ENCODE measurements around the gene ME2. TPM values are rescaled to one million over a fixed set of nuclear protein-coding genes. Genes with fewer than 3 reads are reported as not detected.

Gene ME2
- total and polyA plus RNA-seq, 2 of the 8 experiments (the other 6 are each of a cell fraction or from before 2014, with no cell fraction given): 54.7 to 66.9 TPM

GRCh38 chr18:50848991-50849390 is 29.9 kb upstream of the ME2 start:
- H3K4me3 ChIP-seq (ENCODE audit: extremely low read depth in 1 of 4, insufficient read depth in 2 of 4, low read depth in 3 of 4, low read length in 4 of 4): no peak overlapping the region
- H3K56ac ChIP-seq (replicated peaks; ENCODE audit: insufficient read length, low read depth, low read length): no peak overlapping the region
- no peak overlapping the region for H2AK5ac ChIP-seq (ENCODE audit: low read depth, low read length)
- no peaks in the 10 kb centered on the region for H3K27me3 ChIP-seq (replicated peaks in 1 of 4; ENCODE audit: control insufficient read depth in 3 of 4, extremely low read depth in 1 of 4, insufficient read depth in 3 of 4, low read length in 3 of 4)
- H2AFZ ChIP-seq (ENCODE audit: low read length): no peak overlapping the region
- H3K4ac ChIP-seq (replicated peaks; ENCODE audit: insufficient read length, low read depth, low read length): no peak overlapping the region
- H3K9me3 ChIP-seq (ENCODE audit: insufficient read depth in 2 of 2, low read depth in 1 of 2, low read length in 1 of 2): no peaks in the 10 kb centered on the region
- H3K79me1 ChIP-seq (ENCODE audit: low read depth, low read length): no peaks in the 10 kb centered on the region
- H3K36me3 ChIP-seq (ENCODE audit: control insufficient read depth in 2 of 4, insufficient read depth in 4 of 4, low read length in 3 of 4): no peaks in the 10 kb centered on the region
- H3K23me2 ChIP-seq (ENCODE audit: low read depth, low read length): no peaks in the 10 kb centered on the region
- H3K14ac ChIP-seq (ENCODE audit: insufficient read length): no peak overlapping the region
- H3K4me1 ChIP-seq (replicated peaks in 1 of 4; ENCODE audit: control insufficient read depth in 3 of 4, insufficient read depth in 4 of 4, low read length in 3 of 4): no peaks in the 10 kb centered on the region
- ChIA-PET CTCF (ENCODE audit: partially characterized antibody) (no interaction called here), POLR2A (ENCODE audit: partially characterized antibody) (no interaction called here)
- H3K4me2 ChIP-seq (ENCODE audit: insufficient read depth in 1 of 2, low read depth in 2 of 2, low read length in 2 of 2): no peak overlapping the region
- no peak overlapping the region for H2BK20ac ChIP-seq (ENCODE audit: low read length)
- no peak overlapping the region for H4K91ac ChIP-seq (replicated peaks; ENCODE audit: insufficient read length, low read length)
- H4K20me1 ChIP-seq (replicated peaks in 1 of 2; ENCODE audit: control insufficient read depth in 1 of 2, insufficient read depth in 2 of 2, low read length in 2 of 2): no peaks in the 10 kb centered on the region
- H2BK120ac ChIP-seq (replicated peaks; ENCODE audit: low read depth, low read length): no peak overlapping the region
- H4K5ac ChIP-seq (ENCODE audit: insufficient read length, low read depth, low read length): no peak overlapping the region
- no peak overlapping the region for H3K23ac ChIP-seq (ENCODE audit: insufficient read length)
- WGBS, 2 experiments (ENCODE audit: extremely low coverage in 1 of 2, insufficient coverage in 1 of 2, insufficient read length in 1 of 2, insufficient replicate concordance in 2 of 2, low coverage in 1 of 2, low lambda C conversion rate in 2 of 2, missing lambda C conversion rate in 1 of 2): 96% methylated on average over 1 of the region's 1 CpG; no CpG with 5 or more reads in 1 of the 2 experiments
- TF ChIP-seq NANOG (IDR thresholded peaks at IDR 0.05; ENCODE audit: insufficient read depth, low read depth, low read length, poor library complexity, severe bottlenecking) (no peak), RNF2 (IDR thresholded peaks at IDR 0.05; ENCODE audit: borderline replicate concordance, low read depth, low read length, missing control alignments, poor library complexity, severe bottlenecking) (no peak), GABPA (IDR thresholded peaks at IDR 0.05; ENCODE audit: borderline replicate concordance, insufficient read depth, low read length) (no peak), TAF1 (IDR thresholded peaks at IDR 0.05; ENCODE audit: low read depth, low read length) (no peak), EP300 (IDR thresholded peaks at IDR 0.05; ENCODE audit: borderline replicate concordance in 1 of 2, low read depth in 2 of 2, low read length in 2 of 2) (no peak), ASH2L (IDR thresholded peaks at IDR 0.05; ENCODE audit: low read length) (no peak), RFX5 (IDR thresholded peaks at IDR 0.05; ENCODE audit: borderline replicate concordance, low read depth, low read length) (no peak), MAX (IDR thresholded peaks at IDR 0.05) (no peak), PHF8 (conservative IDR thresholded peaks at IDR 0.05; ENCODE audit: low read depth, low read length) (no peak), BCL11A (IDR thresholded peaks at IDR 0.05; ENCODE audit: low read depth in 2 of 2, low read length in 2 of 2) (no peak), KDM1A (IDR thresholded peaks at IDR 0.05; ENCODE audit: borderline replicate concordance, low read length) (no peak), TBP (IDR thresholded peaks at IDR 0.05; ENCODE audit: low read depth, low read length) (no peak), SRF (IDR thresholded peaks at IDR 0.05; ENCODE audit: low read depth, low read length) (no peak)
- H3K27ac ChIP-seq (ENCODE audit: low read depth, low read length): no peak overlapping the region
- no peak for DNase-seq (ENCODE audit: low read depth in 1 of 2, low spot score in 2 of 2)
- H2BK15ac ChIP-seq (ENCODE audit: low read length): no peak overlapping the region
- H2BK5ac ChIP-seq (ENCODE audit: low read depth, low read length): no peak overlapping the region
- no peaks in the 10 kb centered on the region for H3K79me2 ChIP-seq (ENCODE audit: control insufficient read depth in 1 of 2, insufficient read depth in 2 of 2, low read length in 2 of 2)
- no peak overlapping the region for H3K18ac ChIP-seq (ENCODE audit: extremely low read depth, low read length)
- no peak overlapping the region for H2BK12ac ChIP-seq (ENCODE audit: low read depth, low read length)
- H4K8ac ChIP-seq (ENCODE audit: extremely low read depth, insufficient read depth, low read length): no peak overlapping the region
- H3K9ac ChIP-seq (replicated peaks in 1 of 4; ENCODE audit: extremely low read depth in 1 of 4, low read depth in 3 of 4, low read length in 3 of 4): no peak overlapping the region
- FAIRE-seq: no peak

Measured in H1 (cell line).